Activated CD8-positive, alpha-beta memory T cell treated with anti-CD3 and anti-CD28 coated beads for 48 hours (primary cell): ENCODE data around the gene UBE2V1.
A peak's percentile ranks its signal among the peaks of the same experiment; 100 is the strongest.
"Not testable (repeated sequence)": the region's sequence is repeated elsewhere in the genome, so short reads cannot be mapped to it uniquely, and the experiment has no call there.

Experiments
- DNase-seq, 3 experiments: peaks; one replicate each; pipeline ENCODE4 v3.0.0-alpha.2; 2020; ENCODE audit warnings: low read depth in 2 of 3, low spot score in 2 of 3

UBE2V1 gene

DNA sequence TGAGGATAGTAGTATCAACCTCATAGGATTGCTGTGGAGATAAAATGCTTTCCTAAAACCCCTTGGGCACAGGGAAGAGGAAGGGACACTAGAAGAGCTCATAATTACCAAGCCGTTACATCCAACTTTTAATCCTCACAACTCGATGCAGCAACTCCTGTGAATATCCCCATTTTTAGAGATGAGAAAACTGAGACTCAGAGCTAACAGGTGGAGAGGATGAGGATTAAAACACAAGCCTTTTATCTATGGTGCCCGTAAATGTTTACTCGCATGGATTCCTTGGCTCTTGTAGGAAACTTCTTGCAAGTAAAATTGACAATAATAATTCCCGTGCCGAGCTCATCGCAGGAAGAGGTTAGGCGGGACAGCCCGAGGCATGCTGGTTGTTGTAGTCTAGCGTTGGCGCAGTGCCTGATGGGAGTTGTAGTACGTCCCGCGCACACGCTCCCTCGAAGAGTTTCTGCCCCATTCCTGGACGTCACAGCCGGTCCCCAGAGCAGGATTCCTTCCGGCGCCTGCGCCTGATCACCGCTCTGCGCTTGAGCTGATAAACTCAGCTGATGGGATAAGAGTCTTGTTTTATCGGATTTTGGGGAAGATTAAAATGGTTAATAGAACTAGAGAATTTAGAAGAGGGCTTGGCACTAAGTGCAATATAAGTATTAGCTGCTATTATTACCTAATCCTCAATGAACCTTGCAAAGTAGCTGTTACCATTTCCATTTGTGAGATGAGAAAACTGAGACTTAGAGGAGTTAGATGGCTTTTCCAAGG lies 2.8 kb upstream of the UBE2V1 start:
- peak; percentile 52 to 68 (median 68) for DNase-seq

DNA sequence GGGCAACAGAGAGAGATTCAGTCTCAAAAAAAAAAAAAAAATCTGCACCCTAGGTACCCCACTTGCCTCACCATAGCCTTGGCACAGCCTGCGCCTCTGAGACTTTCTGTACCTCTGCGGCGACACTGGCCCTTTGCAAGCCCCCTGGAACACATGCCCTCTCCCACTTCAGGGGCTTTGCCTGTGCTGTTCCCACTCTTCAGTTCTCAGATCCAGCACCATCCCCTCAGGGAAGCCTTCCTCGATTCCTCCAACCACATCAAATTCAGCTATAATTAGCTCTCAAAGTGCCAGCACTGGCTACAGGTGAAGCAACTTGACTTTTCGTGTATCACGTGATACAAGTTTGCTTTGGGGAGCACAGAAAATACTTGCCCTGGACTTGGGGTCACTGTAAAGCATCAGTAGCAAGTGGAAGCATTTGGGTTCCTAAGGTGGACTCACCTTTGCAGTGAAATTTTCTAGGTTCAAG lies 2.1 kb upstream of the UBE2V1 start:
- no peak for DNase-seq

DNA sequence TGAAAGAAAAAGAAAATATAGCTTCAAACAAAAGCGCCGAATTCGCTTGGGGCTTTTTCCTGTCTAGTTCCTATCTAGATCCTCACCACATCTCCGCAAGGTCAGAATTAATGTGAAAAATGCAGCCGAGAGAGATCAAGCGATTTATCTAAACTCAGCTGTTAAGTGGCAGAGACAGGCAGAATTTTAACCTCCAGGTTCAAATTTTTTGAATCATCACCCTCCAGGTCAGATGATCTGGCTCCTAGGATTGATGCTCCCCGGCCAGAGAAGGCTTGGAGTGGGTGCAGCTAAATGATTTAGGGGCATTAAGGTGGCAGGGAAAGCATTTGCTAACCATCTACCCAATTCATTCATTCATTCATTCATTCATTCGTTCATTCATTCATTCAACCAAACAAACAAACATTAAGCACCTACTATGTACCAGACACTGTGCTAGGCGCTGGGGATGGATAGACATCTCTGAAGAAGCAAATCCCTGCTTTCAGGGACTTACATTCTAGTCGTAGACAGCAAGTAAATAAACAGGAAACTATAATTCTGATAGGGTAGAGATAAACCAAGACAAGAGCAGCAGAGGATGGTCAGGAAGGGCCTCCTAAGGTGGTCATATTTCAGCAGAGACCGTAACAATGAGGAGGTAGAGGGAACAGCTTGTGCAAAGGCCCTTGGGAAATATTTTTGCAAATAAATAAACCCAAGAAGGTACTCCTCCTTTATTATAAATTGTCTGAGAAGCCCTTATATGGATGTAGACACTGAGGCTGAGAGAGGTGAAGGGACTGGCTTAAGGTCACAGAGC lies 672 bp upstream of the UBE2V1 start:
- no peak for DNase-seq

DNA sequence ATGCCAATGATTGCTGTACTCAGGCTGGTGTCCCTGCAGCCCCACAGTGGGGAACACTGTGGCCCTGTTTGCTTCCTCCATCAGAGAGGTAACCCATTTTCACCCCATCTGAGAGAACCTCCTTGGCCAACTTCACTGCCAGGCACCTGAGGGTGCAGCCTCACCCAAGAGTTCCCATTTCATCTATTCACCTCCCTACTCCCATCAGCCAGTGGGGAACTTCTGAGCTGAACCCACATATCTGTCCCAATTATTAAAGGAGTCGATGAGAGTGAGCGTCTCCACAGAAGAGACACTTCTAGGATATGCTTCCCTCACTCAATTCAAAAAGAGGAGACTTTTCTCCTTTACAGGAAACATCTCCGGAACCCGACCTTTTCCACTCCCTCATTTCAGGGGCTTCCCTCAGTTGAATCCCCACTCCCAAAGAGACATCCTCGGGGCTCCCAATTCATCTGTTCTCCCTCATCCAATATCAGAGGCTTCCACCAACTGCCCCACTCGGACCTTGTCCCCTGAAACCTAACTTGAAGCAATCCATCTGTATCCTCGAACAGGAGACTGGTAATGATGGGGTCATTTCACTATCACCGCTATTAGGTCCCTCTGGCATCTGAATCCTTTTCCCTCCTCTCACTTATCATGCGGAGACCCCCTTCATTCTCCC lies 988 bp downstream of the UBE2V1 start:
- DNase-seq: no peak

DNA sequence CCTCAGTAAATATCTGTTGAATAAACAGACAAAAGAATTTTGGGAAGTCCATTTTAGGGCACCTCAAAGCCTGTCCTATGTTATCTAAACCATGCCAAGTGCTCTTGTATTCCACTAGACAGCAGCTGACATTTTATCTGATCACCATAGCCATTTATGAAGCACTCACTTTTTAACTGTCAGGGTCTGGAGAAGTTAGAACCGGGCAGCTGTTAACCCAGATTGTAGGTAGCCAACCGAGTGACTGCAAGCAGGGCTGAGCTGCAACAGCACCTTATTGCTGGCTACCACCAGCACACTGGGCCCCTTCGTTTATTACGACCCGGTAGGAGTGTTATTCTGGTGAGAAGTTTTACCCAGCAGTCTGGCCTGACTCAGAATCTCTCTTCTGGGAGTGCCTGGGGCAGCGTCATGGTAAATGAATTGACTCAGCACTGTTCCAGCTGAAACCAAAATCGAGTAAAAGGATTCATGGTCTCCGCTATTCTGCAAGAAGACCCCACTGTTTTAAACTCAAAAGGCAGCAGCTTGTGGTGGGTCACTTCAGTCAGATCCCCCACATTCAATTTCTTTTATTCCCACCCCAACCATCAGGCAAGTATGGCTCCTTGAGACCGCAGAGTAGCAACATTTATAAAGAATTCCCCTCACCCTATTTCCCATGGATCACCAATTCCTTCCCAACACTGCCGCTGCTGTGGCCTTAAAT lies 1.7 kb downstream of the UBE2V1 start:
- DNase-seq: no peak

DNA sequence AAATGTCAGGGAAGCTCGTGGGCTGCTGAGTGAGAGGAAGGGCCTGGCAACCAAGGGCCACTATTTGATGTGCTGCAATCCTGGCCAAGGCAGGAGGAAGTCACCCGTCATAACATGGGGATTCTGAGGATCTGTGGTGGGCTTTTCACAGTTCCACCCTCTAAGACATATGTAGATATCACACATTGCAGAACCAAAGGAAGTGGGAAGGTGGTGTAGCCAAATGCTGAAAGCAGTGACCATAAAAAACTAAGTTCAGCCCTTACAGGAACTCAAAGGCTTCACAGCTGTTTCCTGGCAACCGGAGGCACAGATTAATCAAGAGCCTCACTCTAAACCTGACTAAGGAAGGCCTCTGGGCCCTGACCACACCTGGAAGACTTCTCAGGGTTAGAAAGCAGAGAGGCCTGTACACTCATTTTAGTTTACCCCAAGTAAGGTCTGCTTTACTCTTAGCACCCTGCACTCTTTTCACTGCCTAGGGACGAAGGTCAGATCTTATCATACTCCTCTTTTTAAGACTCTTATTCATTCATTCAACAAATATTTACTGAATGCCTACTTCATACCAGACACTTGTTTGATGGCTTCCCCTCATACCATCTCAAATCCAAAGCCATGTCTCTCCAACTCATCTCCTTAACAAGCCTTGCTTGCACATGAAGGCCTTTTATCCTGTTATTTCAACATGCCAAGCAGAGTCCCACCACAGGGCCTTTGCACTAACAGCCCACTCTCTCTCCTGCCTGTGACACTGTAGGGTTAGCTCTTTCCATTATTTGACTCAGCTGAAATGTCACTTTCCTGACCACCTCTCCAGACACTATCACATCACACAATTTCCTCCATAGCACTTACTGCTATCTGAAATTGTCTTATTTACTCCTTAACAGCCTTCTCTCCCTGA lies 2.6 kb downstream of the UBE2V1 start:
- no peak for DNase-seq

DNA sequence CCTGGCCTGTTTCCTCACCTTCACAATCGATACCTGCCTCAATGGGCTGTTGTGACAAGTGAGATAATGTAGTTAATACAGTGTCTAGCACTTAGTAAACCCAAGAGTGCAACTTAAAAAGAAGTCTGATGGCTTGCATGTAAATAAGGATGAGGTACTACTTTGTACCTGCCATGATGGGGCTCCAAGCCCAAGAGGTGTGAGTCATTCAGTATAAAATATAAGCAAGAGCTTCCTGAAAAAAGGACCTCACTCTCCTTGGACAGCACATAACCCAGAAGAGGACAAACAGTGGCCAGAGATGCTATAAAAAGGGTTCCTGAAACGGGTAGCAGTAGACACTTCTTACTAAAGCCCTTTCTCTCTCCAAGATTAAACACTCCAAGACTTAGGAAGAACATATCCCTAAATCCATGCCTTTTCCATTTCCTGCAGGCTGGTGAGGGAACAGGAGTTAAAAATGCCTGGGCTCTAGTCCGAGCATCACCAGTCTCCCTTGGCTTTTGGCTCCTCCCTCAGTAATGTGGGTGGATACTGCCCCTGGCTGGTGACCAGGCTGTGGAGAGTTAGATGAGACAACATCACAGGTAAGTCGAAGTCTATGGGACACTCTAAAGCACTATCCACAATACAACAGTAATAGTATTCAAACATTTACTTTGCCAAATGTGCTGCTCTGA lies 4.3 kb downstream of the UBE2V1 start:
- DNase-seq: no peak

DNA sequence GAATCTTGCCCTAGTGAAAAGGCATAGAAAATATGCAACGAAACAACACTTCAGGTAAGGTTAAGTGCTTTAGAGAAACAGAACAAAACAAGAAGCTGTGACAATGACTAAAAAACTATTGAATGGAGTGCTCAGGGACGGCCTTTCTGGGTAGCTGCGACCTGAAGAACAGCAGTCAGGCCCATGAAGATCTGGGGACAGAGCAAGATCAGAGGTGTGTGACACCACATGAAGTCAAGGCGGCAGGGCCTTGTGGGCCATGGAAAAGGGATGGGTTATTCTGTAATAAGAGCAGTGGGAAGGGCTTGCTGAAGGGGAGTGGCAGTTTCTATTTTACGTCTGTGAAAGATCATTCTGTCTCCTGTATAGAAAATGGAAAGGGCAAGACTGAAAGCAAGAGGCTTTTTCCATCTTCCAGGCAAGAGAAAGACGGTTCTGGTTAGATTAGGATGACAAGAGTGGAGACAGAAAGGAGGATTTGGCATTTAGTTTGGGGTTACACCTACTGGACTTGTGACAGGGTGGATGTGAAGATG lies 5.1 kb downstream of the UBE2V1 start:
- DNase-seq: no peak

DNA sequence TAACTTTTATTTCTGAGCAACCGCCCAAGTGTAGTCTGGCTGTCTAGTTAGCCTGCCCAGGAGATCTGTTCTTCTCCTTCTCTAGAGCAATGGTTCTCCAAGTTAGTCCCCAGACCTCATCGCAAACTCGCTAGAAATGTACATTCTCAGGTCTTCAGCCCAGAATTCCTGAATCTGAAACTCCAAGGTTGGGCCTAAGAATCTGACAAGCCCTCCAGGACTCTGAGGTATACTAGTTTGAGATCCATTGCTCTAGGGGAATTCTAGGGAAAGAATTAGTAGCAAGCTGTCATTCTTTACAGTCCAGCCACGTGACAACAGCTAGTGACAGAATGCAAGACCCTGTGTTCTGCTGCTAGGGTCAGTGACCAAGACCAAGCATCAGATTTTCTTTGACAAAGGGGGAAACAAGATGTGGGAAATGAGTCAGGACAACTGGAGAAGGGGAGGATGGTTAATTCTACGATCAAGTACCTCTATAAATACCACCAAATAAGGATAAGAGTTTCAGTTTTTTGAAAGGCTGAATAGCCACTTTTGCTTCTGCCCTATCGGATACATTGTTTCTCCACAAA lies 5.8 kb downstream of the UBE2V1 start:
- no peak for DNase-seq

DNA sequence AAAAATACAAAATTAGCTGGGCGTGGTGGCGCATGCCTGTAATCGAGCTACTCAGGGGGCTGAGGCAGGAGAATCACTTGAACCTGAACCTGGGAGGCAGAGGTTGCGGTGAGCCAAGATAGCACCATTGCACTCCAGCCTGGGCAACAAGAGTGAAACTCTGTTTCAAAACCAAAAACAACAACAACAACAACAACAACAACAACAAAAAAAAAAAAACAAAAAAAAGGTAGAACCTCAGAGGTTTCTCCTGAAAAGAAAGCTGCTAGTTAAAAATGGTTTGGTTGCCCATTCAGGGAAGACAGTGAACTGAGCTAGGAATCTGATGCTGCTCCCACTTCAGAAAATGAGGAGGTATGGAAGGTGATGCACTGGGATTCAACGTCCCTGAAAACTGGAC lies 6.3 kb downstream of the UBE2V1 start:
- not testable (repeated sequence) for DNase-seq

DNA sequence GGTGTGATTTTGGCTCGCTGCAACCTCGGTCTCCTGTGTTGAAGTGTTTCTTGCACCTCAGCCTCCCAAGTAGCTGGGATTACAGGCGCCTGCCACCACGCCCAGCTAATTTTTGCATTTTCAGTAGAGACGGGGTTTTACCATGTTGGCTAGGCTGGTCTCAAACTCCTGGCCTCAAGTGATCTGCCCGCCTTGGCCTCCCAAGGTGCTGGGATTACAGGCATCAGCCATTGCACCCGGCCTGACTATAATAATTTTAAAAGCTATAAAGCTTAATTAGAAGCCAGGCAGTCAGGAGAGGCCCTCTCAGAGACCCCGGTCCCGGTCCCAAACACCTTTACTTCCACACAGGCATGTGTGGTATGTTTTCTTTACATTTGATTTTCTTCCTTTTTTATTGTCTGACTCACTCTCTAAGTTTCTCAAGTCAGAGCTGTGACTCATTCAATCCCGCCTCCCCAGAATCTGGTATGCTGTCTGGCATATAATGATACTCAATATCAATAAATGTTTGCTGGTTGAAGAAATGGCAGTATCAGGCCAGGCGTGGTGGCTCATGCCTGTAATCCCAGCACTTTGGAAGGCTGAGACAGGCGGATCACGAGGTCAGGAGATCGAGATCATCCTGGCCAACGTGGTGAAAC lies 9.4 kb downstream of the UBE2V1 start:
- not testable (repeated sequence) for DNase-seq

DNA sequence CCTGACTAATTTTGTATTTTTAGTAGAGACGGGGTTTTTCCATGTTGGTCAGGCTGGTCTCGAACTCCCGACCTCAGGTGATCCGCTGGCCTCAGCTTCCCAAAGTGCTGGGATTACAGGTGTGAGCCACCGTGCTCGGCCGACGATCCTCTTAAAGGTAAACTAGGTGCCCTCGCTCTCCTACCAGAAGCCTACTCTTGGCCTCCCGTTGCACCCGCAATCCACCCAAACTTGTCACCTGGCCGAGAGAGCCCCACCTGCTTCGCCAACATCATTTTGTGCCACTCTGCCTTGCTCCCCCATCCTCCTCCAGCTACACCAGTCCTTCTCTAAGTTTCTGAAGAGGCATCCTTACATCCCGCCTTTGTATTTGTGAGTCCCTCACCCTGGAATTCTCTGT lies 10.4 kb downstream of the UBE2V1 start:
- not testable (repeated sequence) for DNase-seq

DNA sequence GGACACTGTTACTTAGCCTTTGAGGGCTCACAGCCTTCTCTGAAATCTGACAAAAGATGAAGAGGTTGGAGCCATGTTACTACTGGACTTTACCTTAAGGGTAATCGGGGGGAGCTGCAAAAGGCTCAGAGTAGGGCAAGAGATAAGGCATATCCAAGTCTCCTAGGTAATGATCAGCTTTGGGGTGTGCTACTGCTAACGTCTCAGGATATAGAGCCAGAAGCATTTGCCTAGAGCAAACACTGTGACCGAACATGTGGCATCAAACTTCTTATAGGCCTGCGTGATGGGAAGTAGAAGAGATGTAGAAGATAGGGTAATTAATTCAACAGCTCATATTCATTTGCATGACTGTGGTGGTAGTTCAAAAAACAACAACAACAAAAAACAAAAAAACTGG lies 11.1 kb downstream of the UBE2V1 start:
- DNase-seq: no peak

DNA sequence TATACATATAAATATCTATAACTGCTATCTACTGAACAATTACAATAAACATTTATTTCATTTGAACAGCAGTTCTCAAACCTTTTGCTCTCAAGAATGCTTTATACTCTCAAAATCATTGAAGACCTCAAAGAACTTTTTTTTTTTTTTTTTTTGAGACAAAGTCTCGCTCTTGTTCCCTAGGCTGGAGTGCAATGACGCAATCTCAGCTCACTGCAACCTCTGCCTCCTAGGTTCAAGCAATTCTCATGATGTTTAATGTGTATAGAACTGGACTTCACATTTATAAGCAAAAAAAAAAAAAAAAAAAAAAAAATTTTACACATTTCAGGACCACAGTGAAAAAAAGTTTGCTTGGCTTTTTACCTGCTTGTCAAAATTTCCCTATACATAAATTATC lies 11.7 kb downstream of the UBE2V1 start:
- no peak for DNase-seq

DNA sequence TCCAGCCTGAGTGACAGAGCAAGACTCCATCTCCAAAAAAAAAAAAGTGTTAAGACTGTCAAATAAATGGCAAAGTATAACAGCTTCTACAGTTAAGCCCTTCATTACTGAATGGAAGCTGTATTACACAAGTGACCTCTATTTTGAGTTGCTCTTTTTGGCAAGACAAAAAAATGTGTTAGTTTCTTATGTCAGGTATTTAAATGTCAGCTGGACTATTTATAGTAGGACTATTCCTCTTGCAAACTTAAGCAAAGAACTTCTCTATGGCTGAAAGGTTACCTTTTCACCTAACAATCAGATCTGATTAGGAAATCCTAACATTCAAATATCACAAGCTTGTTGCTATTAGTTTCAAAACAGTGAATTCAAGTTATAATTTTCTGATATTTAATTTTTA lies 12.4 kb downstream of the UBE2V1 start:
- DNase-seq: no peak

DNA sequence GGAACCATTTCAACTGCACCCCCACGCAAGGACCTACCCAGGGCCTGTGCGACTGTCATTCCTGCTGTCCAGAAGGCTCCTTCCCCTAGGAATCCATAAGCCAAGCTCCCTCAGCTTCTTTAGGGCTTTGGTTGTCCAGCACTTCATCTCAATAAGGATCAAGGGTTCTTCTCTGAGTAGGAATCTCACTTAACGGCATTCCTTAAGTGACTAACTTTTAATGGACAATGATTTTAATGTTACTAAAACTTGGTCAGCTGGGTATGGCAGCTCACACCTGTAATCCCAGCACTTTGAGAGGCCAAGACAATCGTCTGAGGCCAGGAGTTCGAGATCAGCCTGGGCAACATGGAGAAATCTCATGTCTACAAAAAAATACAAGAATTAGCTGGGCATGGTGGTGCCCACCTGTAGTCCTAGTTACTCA lies 13.4 kb downstream of the UBE2V1 start:
- DNase-seq: no peak

DNA sequence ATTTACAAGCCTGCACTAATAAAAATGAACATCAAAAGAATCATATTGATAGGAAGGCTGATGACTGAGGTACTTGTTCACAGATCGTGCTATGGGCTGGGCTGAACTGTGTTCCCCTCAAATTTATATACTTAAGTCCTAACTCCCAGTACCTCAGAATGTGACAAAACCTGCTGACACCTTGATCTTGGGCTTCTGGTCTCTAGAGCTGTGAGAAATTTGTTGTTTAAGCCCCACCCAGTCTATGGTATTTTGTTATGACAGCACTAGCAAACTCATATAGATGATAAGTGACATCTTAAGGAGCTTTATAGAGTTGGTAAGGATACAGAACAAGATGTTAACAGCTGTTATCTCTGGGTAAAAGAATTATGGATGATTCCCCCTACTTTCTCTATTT lies 13.8 kb downstream of the UBE2V1 start:
- no peak for DNase-seq

DNA sequence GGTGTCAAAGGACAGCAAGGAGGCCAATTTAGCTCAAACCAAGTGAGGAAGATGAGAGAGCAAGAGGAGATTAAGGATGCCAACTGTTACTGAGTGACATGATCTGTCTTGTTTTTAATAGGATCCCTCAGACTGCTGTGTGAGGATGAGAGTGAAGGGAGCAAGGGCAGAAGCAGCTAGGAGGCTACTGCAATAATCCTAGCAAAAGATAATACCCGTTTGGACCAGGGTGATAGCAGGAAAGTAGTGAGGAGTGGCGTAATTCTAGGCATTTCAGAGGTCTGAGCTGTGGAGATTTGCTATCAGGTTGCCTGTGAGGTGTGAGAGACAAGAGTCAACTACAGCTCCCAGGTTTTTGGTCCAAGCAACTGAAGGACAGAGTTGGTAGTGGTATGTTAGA lies 14.7 kb downstream of the UBE2V1 start:
- DNase-seq: no peak

DNA sequence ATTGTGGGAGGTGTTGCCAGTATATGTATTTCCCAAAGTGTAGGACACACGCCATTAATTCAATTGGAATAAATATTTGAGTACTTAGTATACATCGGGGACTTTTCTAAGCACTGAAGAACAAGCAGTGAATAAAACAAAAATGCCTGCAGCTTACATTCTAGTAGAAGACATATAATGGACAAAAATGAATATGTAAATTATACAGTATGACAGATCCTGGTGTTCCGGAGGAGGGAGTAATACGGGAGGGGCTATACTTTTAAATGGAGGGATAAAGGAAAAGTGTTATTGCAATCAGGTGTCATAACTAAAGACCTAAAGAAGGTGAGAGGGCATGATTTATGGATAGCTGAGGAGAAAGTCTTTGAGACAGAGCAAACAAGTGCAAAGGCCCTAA lies 15.1 kb downstream of the UBE2V1 start:
- DNase-seq: no peak
